Mammary epithelial cell (primary cell): ENCODE measurements around the gene RIPK4.

ENCODE experiments used
- EZH2 ChIP-seq: IDR thresholded peaks from 2 replicates; pipeline ENCODE4 v1.6.1; 2012; ENCODE audit warnings: low read length, inconsistent platforms, borderline replicate concordance
- TF ChIP-seq, protein P1 (sequence below), 2 donors: IDR thresholded peaks in 1 of 2; conservative IDR thresholded peaks in 1 of 2; 2 replicates each; pipeline ENCODE4 v1.5.1; 2011 to 2012; ENCODE audit warnings: inconsistent platforms in 2 of 2, low read length in 2 of 2, mild to moderate bottlenecking in 2 of 2, control low read depth in 1 of 2, low read depth in 1 of 2; ENCODE audit not compliant: insufficient read depth in 1 of 2; ENCODE audit errors: extremely low read depth in 1 of 2

DNA sequence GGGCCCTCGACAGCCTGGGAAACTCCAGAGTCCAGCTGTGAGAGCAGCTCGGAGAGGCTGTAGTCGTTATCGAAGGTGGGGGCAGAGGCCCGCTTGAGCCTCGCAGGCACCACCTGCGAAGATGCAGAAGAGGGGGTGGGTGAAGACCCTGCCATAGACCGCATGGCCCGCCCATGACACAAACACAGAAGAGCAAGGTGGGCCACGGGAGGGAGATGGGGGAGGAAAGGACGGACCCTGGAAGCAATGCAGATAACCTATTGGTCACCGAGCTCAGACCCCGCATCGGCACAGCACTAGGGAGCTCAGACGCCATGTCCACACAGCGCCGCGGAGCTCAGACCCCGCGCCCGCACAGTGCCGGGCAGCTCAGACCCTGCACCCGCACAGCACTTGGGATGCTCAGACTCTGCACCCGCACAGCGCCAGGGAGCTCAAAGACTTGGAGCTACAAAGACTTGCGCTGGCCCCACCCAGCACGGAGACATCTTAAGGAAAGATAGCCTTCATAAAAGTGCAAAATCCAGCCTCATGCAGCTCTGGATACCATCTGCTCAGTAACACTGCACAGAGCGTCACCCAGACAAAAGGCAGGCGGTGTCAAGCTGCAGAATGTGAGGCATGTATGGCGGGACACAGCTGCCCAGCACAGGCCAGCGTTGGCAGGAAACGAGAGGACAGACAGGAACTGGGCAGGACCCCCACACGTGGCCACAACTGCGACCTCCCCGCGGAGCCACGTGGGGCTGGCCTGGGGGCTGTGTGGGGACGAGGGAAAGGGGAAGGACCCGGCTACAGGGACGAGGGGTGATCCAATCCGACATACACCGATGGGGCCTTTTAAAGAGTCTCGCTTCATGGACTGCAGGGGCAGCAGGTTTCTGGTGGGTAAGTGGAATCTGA, 22.6 kb downstream of the RIPK4 start:
- TF ChIP-seq, protein P1, sequence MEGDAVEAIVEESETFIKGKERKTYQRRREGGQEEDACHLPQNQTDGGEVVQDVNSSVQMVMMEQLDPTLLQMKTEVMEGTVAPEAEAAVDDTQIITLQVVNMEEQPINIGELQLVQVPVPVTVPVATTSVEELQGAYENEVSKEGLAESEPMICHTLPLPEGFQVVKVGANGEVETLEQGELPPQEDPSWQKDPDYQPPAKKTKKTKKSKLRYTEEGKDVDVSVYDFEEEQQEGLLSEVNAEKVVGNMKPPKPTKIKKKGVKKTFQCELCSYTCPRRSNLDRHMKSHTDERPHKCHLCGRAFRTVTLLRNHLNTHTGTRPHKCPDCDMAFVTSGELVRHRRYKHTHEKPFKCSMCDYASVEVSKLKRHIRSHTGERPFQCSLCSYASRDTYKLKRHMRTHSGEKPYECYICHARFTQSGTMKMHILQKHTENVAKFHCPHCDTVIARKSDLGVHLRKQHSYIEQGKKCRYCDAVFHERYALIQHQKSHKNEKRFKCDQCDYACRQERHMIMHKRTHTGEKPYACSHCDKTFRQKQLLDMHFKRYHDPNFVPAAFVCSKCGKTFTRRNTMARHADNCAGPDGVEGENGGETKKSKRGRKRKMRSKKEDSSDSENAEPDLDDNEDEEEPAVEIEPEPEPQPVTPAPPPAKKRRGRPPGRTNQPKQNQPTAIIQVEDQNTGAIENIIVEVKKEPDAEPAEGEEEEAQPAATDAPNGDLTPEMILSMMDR (conservative IDR thresholded peaks at IDR 0.05 in 1 of 2, IDR thresholded peaks at IDR 0.05 in 1 of 2; ENCODE audit: extremely low read depth in 1 of 2, insufficient read depth in 1 of 2, low read depth in 1 of 2, low read length in 2 of 2): no peak
- no peak for TF ChIP-seq EZH2
